Hepatocyte (in vitro differentiated cells): ENCODE data around the gene CXCR4.

ENCODE experiments used
- CTCF ChIP-seq: fragments of 200-600 bp; sonication (generic); IDR thresholded peaks from 2 replicates; pipeline ENCODE4 v1.5.1; 2016; ENCODE audit warnings: antibody characterized with exemption, mild to moderate bottlenecking; ENCODE audit not compliant: poor library complexity
- EZH2 ChIP-seq: fragments of 200-600 bp; sonication (generic); IDR thresholded peaks from 2 replicates; pipeline ENCODE4 v1.6.1; 2016; ENCODE audit warnings: antibody characterized with exemption, mild to moderate bottlenecking, borderline replicate concordance
- EZH2phosphoT487 ChIP-seq: fragments of 200-600 bp; sonication (generic); IDR thresholded peaks from one replicate; pipeline ENCODE4 v1.6.1; 2018; ENCODE audit warnings: antibody characterized with exemption, mild to moderate bottlenecking, low read depth, moderate library complexity; ENCODE audit not compliant: unreplicated experiment, severe bottlenecking

GRCh38 chr2:136135462-136135861 lies 17.5 kb upstream of the CXCR4 start:
- TF ChIP-seq CTCF (no peak), EZH2phosphoT487 (no peak), EZH2 (no peak)
